OCI-LY1 (cell line): Measurements from ENCODE around the gene CPM.

Source experiments
- H2AFZ ChIP-seq: fragments of 200-600 bp; sonication (generic), shearing (Covaris generic); 2 replicates; pipeline ENCODE4 v1.6.0; 2014; ENCODE audit warnings: antibody characterized with exemption, mild to moderate bottlenecking, low read length
- H3F3A ChIP-seq: fragments of 200-600 bp; sonication (generic), shearing (Covaris generic); 2 replicates; pipeline ENCODE4 v1.6.0; 2014; ENCODE audit warnings: mild to moderate bottlenecking, antibody characterized with exemption, low read length, moderate library complexity; ENCODE audit not compliant: insufficient read depth
- H3K27ac ChIP-seq: fragments of 200-600 bp; sonication (generic); 2 replicates; pipeline ENCODE4 v1.5.1; 2014; ENCODE audit warnings: low read length, mixed run types, mild to moderate bottlenecking, low read depth; ENCODE audit not compliant: poor library complexity, severe bottlenecking
- H3K27me3 ChIP-seq: fragments of 200-600 bp; sonication (generic); 2 replicates; pipeline ENCODE4 v1.6.0; 2014; ENCODE audit warnings: antibody characterized with exemption, mild to moderate bottlenecking, low read length, moderate library complexity; ENCODE audit not compliant: insufficient read depth
- H3K36me3 ChIP-seq: fragments of 200-600 bp; sonication (generic); 2 replicates; pipeline ENCODE4 v1.6.1; 2014; ENCODE audit warnings: mild to moderate bottlenecking, antibody characterized with exemption, low read length, moderate library complexity, mixed read lengths; ENCODE audit not compliant: insufficient read depth
- H3K4me1 ChIP-seq: fragments of 200-600 bp; sonication (generic); 2 replicates; pipeline ENCODE4 v1.5.1; 2014; ENCODE audit warnings: mild to moderate bottlenecking, low read length, moderate library complexity; ENCODE audit not compliant: insufficient read depth, severe bottlenecking
- H3K4me2 ChIP-seq: fragments of 200-600 bp; sonication (generic), shearing (Covaris generic); 2 replicates; pipeline ENCODE4 v1.6.1; 2014; ENCODE audit warnings: low read length
- H3K4me3 ChIP-seq: fragments of 200-600 bp; sonication (generic); 2 replicates; pipeline ENCODE4 v1.5.1; 2014; ENCODE audit warnings: low read length, low read depth, mild to moderate bottlenecking, mixed read lengths; ENCODE audit not compliant: poor library complexity, severe bottlenecking
- H3K79me2 ChIP-seq: fragments of 200-600 bp; shearing (Covaris generic); 2 replicates; pipeline ENCODE4 v1.6.1; 2016; ENCODE audit warnings: mixed run types, low read length, mixed read lengths; ENCODE audit not compliant: insufficient read depth
- H3K9ac ChIP-seq: fragments of 200-600 bp; sonication (generic), shearing (Covaris generic); 2 replicates; pipeline ENCODE4 v1.6.1; 2014; ENCODE audit warnings: mild to moderate bottlenecking, low read length, mixed read lengths
- H3K9me2 ChIP-seq: fragments of 200-600 bp; sonication (generic), shearing (Covaris generic); 2 replicates; pipeline ENCODE4 v1.6.1; 2014; ENCODE audit warnings: low read depth, mild to moderate bottlenecking, low read length, mixed read lengths
- H3K9me3 ChIP-seq: fragments of 200-600 bp; shearing (Covaris generic); 2 replicates; pipeline ENCODE4 v1.6.1; 2014; ENCODE audit warnings: low read length, mixed read lengths
- H4K20me1 ChIP-seq: fragments of 200-600 bp; sonication (generic), shearing (Covaris generic); 2 replicates; pipeline ENCODE4 v1.6.0; 2016; ENCODE audit warnings: mild to moderate bottlenecking, low read length; ENCODE audit not compliant: insufficient read depth
- CTCF ChIP-seq: fragments of 200-600 bp; sonication (generic), shearing (Covaris generic); IDR thresholded peaks from 2 replicates; pipeline ENCODE4 v1.5.1; 2017; ENCODE audit warnings: mild to moderate bottlenecking, antibody characterized with exemption, low read length, moderate library complexity, mixed read lengths
- EZH2 ChIP-seq: fragments of 200-600 bp; sonication (generic), shearing (Covaris generic); IDR thresholded peaks from 2 replicates; pipeline ENCODE4 v1.8.0; 2017; ENCODE audit warnings: borderline replicate concordance, mixed run types, mild to moderate bottlenecking, antibody characterized with exemption, low read length, moderate library complexity, mixed read lengths

Gene CPM

GRCh38 chr12:68945255-68945654 is 12.3 kb upstream of the CPM start:
- H3K4me1 ChIP-seq, result no peaks in the 10 kb centered on the region
- no peak overlapping the region for H3K4me3 ChIP-seq
- no peak overlapping the region for H3K9ac ChIP-seq
- no peak overlapping the region for H2AFZ ChIP-seq
- no peaks in the 10 kb centered on the region for H3F3A ChIP-seq
- no peaks in the 10 kb centered on the region for H3K36me3 ChIP-seq
- H3K27ac ChIP-seq, result no peak overlapping the region
- H3K9me2 ChIP-seq, result no peaks in the 10 kb centered on the region
- H3K4me2 ChIP-seq, result no peak overlapping the region
- no peaks in the 10 kb centered on the region for H4K20me1 ChIP-seq
- no peaks in the 10 kb centered on the region for H3K9me3 ChIP-seq
- no peak for TF ChIP-seq EZH2
- TF ChIP-seq CTCF, result no peak
- no peaks in the 10 kb centered on the region for H3K27me3 ChIP-seq
- H3K79me2 ChIP-seq, result no peaks in the 10 kb centered on the region

DNA sequence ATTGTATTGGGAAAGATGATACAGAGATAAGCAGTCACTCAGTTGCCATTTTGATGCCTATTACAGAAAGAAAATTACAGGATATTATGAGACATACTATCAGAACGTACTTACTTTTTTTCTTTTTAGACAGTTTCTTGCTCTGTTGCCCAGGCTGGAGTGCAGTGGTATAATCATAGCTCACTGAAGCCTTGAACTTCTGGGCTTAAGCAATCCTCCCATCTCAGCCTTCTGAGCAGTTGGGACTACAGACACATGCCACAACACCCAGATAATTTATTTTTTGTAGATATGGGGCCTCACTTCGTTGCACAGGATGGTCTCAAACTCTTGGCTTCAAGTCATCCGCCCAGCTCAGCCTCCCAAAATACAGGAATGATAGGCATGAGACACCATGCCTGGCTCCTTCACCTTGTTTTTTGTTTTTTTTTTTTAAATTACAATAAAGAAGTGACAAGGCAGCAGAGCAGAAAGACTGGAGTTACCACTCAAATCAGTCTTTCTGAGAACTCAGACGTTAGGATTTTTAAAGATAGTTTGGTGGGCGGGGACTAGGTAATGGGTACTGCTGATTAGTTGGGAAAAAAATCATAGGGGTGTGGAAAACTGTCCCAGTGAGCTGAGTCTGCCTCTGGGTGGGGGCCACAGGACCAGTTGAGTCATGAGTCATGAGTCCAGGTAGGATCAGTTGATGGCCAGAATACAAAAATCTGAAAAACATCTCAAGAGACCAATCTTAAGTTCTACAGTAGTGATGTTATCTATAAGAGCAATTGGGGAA is 11.5 kb upstream of the CPM start:
- Histone ChIP-seq H4K20me1 (no peaks in the 10 kb centered on the region), H3K9me2 (no peaks in the 10 kb centered on the region), H3K4me3 (no peak overlapping the region), H3K4me1 (no peaks in the 10 kb centered on the region), H3K27me3 (no peaks in the 10 kb centered on the region), H3K4me2 (no peak overlapping the region), H3K79me2 (no peaks in the 10 kb centered on the region), H2AFZ (no peak overlapping the region), H3K36me3 (no peaks in the 10 kb centered on the region), H3K9me3 (no peaks in the 10 kb centered on the region), H3F3A (no peaks in the 10 kb centered on the region), H3K9ac (no peak overlapping the region), H3K27ac (no peak overlapping the region)
- TF ChIP-seq CTCF (no peak), EZH2 (no peak)

DNA sequence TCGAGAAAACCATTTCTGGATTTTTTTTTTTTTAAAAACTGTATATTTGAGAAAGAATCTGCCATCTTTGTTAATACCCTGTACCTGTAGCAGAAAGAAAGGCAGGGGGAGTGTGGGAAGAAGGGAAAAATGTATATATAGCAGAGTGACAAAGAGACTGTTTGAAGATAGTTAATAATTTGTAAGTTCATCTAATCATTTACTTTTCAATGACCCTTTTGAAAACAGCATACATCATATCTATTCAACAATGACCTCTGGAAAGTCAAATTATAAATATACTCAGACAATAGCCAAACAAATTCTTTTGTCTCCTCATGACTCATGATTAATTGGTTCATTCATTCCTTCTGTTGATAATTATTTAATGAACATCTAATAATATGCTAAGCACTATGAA is 10.9 kb upstream of the CPM start:
- Histone ChIP-seq H3K4me2 (no peak overlapping the region), H3K4me3 (no peak overlapping the region), H2AFZ (no peak overlapping the region), H3K27me3 (no peaks in the 10 kb centered on the region), H3K79me2 (no peaks in the 10 kb centered on the region), H3K36me3 (no peaks in the 10 kb centered on the region), H3F3A (no peaks in the 10 kb centered on the region), H3K9me2 (no peaks in the 10 kb centered on the region), H3K9ac (no peak overlapping the region), H3K9me3 (no peaks in the 10 kb centered on the region), H4K20me1 (no peaks in the 10 kb centered on the region), H3K4me1 (no peaks in the 10 kb centered on the region), H3K27ac (no peak overlapping the region)
- TF ChIP-seq CTCF (no peak), EZH2 (no peak)
